Measurements from ENCODE around the gene SPTBN5.

The SPTBN5 gene

DNA sequence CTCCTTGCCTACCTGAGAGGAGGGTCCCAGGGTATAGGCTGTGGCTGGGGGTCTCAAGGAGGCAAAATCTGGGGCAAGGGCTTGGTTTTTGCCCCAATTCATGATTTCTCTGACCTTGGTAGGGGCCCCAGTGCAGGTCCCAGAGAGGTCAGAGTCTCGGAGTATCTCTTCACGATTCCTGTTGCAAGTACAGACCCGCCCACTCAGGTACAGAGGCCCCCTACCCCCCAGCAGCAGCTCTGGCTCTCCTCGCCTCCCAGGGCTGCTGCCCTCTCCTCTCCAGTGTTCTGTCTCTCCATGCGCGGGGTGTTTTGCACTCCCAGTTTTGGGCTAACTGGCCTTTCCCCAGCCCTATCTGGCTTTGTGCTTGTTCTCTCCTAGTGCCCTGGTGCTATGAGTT is 71.4 kb downstream of the SPTBN5 start:
- Histone ChIP-seq H3K27ac (no peak overlapping the region), H3K4me3 (ENCODE audit: low read depth in 1 of 2, low read length in 1 of 2) (no peak overlapping the region), H3K4me1 (ENCODE audit: control insufficient read depth in 1 of 2, insufficient read depth in 1 of 2, low read depth in 1 of 2, low read length in 1 of 2) (peaks cover 9 to 10% of the 10 kb centered on the region in 2 experiments), H3K36me3 (peaks cover 67% of the 10 kb centered on the region), H3K27me3 (peaks cover 11% of the 10 kb centered on the region), H3K9me3 (no peaks in the 10 kb centered on the region)
- TF ChIP-seq, protein P1, sequence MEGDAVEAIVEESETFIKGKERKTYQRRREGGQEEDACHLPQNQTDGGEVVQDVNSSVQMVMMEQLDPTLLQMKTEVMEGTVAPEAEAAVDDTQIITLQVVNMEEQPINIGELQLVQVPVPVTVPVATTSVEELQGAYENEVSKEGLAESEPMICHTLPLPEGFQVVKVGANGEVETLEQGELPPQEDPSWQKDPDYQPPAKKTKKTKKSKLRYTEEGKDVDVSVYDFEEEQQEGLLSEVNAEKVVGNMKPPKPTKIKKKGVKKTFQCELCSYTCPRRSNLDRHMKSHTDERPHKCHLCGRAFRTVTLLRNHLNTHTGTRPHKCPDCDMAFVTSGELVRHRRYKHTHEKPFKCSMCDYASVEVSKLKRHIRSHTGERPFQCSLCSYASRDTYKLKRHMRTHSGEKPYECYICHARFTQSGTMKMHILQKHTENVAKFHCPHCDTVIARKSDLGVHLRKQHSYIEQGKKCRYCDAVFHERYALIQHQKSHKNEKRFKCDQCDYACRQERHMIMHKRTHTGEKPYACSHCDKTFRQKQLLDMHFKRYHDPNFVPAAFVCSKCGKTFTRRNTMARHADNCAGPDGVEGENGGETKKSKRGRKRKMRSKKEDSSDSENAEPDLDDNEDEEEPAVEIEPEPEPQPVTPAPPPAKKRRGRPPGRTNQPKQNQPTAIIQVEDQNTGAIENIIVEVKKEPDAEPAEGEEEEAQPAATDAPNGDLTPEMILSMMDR (IDR thresholded peaks at IDR 0.05) = no peak

DNA sequence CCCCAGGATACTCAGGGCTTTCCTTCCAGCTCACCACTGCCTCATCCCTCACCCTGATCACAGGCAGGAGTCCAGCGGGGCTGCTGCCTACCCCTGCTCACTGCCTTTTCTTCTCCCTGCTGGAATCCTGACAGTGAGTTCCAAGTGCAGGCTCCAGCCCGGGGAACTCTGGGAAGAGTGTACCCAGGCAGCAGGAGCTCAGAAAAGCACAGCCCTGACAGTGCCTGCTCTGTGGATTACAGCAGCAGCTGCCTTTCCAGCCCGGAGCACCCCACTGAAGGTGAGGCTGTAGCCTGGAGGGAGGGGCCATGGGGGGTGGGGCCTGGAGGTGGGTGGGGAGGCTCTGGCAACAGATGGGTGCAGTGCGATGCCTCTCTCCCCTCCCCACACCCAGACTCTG is 72.0 kb downstream of the SPTBN5 start:
- Histone ChIP-seq H3K27ac (no peak overlapping the region), H3K4me3 (ENCODE audit: low read depth in 1 of 2, low read length in 1 of 2) (no peak overlapping the region), H3K36me3 (peaks cover 73% of the 10 kb centered on the region), H3K27me3 (peaks cover 4% of the 10 kb centered on the region), H3K9me3 (no peaks in the 10 kb centered on the region), H3K4me1 (ENCODE audit: control insufficient read depth in 1 of 2, insufficient read depth in 1 of 2, low read depth in 1 of 2, low read length in 1 of 2) (peaks cover 5% of the 10 kb centered on the region in 2 experiments)
- TF ChIP-seq, protein P1 (IDR thresholded peaks at IDR 0.05) = no peak

DNA sequence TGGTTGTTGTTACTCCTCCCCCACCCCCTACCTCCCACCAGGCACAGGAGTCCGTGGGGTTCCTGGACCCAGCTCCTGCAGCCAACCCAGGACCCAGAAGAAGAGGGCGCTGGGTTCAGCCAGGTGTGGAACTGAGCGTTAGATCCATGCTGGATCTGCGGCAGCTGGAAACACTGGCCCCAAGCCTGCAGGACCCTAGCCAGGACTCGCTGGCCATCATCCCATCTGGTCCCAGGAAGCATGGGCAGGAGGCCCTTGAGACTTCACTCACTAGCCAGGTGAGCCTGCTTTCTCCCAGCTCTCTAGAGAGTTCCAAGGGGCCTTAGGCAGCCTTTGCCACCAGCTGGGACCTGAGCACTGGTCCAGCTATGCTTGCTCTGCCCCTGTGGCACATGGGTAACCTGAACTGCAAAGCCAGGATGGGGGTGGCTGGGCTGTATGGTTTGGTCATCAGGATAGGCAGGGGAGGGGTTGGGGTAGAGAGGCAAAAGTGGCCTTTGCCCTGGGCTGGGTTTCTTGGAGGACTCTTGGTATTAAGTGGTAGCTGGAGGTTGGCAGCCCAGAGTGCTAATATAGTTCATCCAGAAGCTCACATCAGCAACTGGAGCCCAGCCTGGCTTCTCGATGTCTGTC is 72.9 kb downstream of the SPTBN5 start:
- Histone ChIP-seq H3K27ac (no peak overlapping the region), H3K36me3 (peaks cover 82% of the 10 kb centered on the region), H3K4me3 (ENCODE audit: low read depth in 1 of 2, low read length in 1 of 2) (no peak overlapping the region), H3K9me3 (no peaks in the 10 kb centered on the region), H3K27me3 (no peaks in the 10 kb centered on the region), H3K4me1 (ENCODE audit: control insufficient read depth in 1 of 2, insufficient read depth in 1 of 2, low read depth in 1 of 2, low read length in 1 of 2) (no peaks in the 10 kb centered on the region)
- TF ChIP-seq, protein P1 (IDR thresholded peaks at IDR 0.05) = no peak

DNA sequence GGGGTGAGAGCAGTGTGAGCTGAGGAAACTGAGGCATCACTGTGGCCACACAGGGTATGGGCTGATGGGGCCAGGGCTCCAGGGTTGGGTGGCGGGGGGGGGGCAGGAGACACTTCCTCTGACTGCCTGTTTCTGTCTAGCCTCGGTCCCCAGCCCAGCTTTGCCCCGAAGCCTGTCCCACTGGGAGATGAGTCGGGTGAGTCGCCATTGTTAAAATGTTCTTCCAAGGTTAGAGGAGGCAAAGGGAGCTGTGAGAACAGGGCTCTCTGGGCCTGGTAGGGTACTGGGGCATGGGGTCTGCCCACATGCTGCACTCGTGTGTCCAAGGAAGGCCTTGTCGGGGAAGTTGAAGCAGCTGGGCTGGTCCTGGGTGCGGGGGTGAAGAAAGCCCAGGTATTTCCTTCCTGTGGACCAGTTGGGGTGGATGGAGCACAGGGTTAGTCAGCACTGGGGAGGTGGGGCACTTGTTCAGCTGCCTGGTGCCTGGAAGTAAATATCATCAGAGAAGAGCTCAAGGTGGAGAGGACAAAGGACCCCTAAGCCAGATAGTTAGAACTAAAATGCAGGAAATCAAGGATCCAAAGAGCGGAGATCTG is 74.3 kb downstream of the SPTBN5 start:
- H3K9me3 ChIP-seq = no peaks in the 10 kb centered on the region
- H3K4me1 ChIP-seq (ENCODE audit: control insufficient read depth in 1 of 2, insufficient read depth in 1 of 2, low read depth in 1 of 2, low read length in 1 of 2) = no peaks in the 10 kb centered on the region
- peaks cover 93% of the 10 kb centered on the region for H3K36me3 ChIP-seq
- H3K4me3 ChIP-seq (ENCODE audit: low read depth in 1 of 2, low read length in 1 of 2) = no peak overlapping the region
- TF ChIP-seq, protein P1 (IDR thresholded peaks at IDR 0.05) = no peak
- no peak overlapping the region for H3K27ac ChIP-seq
- no peaks in the 10 kb centered on the region for H3K27me3 ChIP-seq

DNA sequence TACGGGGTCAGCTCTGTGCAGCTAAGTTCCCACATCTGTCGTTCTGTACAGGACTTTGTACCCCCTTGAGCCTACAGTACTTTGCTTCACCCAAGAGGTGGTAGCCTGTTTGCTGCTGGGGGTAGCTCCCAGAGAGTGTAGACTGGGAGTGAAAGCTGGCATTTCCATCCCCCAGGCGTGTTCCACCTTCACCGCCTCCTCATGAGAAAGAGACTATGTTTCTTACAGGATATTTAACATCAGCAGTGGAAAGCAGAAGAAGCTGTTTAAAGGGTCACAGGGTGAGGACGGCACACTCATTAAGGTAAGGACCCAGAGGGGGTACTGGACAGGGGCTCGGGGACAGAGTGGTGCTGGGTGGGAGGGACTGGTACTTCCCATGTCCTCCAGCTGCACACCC is 76.1 kb downstream of the SPTBN5 start:
- Histone ChIP-seq H3K9me3 (no peaks in the 10 kb centered on the region), H3K27me3 (no peaks in the 10 kb centered on the region), H3K36me3 (peaks cover 95% of the 10 kb centered on the region), H3K4me3 (ENCODE audit: low read depth in 1 of 2, low read length in 1 of 2) (no peak overlapping the region), H3K4me1 (ENCODE audit: control insufficient read depth in 1 of 2, insufficient read depth in 1 of 2, low read depth in 1 of 2, low read length in 1 of 2) (no peaks in the 10 kb centered on the region), H3K27ac (no peak overlapping the region)
- TF ChIP-seq, protein P1 (IDR thresholded peaks at IDR 0.05) = no peak
